HG03342 (cell line): ENCODE results near the gene CYP2U1.
"Not testable (repeated sequence)": the region's sequence is repeated elsewhere in the genome, so short reads cannot be mapped to it uniquely, and the experiment has no call there.

Source experiments
- ATAC-seq: cut with Tn5 transposase; IDR thresholded peaks from one replicate; pipeline ENCODE4 v1.9.1; 2021; ENCODE audit warnings: mild to moderate bottlenecking, moderate library complexity; ENCODE audit not compliant: unreplicated experiment

CYP2U1 gene

DNA sequence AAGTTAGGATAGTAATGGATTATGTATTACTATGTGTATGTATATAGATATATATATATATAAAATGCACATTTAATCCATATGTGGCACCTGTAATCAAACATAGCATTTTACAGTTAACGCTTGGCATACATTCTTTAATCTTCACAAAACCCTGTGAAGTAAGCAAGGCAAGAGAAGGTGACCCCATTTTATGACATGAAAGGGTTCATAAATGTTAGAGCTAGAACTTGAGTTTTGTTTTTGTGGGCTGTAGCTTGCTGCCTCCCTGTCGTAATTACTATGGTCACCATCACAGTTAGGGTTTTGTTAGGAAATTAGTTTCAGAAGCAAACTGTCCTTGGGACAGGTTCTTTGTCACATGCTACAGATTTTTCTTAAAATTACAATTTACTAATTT, 13.8 kb upstream of the CYP2U1 start:
- no peak for ATAC-seq

DNA sequence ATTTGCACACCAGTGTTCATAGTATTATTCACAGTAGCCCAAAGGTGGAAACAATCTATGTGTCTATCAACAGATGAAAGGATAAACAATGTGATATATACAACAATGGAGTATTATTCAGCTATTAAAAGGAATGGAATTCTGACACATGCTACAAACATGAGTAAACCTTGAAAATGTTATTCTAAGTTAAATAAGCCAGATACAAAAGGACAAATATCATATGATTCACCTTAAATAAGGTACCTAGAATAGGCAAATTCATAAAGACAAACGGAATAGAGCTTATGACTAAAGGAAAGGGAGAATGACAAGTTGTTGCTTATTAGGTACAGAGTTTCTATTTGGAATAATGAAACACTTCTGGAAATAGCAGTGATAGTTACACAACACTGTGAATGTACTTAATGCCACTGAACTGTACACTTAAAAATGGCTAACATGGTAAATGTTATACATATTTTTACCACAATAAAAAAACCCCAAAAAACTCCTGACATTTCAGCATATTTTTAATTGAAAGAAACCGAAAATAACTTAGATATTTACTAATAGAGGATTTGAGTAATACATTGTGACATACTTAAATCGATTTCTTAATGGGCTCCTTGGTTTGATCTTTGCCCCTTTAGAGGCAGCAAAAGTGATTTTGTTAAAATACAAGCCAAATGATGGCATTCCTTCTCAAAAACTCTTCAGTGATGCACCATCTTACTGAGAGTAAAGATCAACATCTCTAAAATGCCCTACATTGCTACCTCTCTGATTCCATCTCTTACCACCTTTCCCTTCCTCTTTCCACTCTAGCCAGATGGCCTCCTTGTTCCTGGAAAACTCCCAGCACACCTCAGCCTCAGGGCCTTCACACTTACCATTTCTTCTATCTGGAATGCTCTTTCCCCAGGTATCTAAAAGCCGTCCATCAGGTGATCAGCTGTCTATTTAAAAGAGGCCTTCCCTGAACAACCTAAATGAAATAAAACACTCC, 8.6 kb upstream of the CYP2U1 start:
- no peak for ATAC-seq

DNA sequence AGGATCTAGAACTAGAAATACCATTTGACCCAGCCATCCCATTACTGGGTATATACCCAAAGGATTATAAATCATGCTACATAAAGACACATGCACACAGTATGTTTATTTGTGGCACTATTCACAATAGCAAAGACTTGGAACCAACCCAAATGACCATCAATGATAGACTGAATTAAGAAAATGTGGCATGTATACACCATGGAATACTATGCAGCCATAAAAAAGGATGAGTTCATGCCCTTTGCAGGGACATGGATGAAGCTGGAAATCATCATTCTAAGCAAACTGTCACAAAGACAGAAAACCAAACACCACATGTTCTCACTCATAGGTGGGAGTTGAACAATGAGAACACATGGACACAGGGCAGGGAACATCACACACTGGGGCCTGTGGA, 5.6 kb upstream of the CYP2U1 start:
- ATAC-seq = not testable (repeated sequence)

- not testable (repeated sequence) for ATAC-seq
These were observed 4.5 kb upstream of the CYP2U1 start for GRCh38 chr4:107926875-107927274.

GRCh38 chr4:107931775-107932321, 499 bp downstream of the CYP2U1 start:
- peak; percentile 23 for ATAC-seq

- ATAC-seq = no peak
These were observed 3.9 kb downstream of the CYP2U1 start for GRCh38 chr4:107935246-107935645.

GRCh38 chr4:107937040-107937439, 5.7 kb downstream of the CYP2U1 start:
- no peak for ATAC-seq

- ATAC-seq = no peak
These were observed 8.0 kb downstream of the CYP2U1 start for GRCh38 chr4:107939307-107939706.

DNA sequence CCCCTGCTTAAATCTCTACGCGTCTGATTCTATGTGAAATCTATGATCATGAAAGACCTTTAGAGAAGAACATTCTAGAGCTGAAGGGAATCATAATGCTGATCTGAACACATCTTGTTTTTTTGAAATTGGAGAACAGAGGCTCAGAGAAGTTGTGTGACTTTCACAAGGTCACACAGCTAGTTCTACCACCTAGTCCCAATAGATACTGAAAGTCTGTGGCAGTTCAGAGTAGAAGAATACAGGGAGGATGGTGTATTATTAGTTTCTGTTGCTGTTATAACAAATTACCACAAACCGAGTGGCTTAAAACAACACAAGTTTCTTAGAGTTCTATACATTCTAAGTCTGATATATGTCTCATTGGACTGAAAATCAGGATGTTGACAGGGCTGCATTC, 14.5 kb downstream of the CYP2U1 start:
- ATAC-seq = no peak

DNA sequence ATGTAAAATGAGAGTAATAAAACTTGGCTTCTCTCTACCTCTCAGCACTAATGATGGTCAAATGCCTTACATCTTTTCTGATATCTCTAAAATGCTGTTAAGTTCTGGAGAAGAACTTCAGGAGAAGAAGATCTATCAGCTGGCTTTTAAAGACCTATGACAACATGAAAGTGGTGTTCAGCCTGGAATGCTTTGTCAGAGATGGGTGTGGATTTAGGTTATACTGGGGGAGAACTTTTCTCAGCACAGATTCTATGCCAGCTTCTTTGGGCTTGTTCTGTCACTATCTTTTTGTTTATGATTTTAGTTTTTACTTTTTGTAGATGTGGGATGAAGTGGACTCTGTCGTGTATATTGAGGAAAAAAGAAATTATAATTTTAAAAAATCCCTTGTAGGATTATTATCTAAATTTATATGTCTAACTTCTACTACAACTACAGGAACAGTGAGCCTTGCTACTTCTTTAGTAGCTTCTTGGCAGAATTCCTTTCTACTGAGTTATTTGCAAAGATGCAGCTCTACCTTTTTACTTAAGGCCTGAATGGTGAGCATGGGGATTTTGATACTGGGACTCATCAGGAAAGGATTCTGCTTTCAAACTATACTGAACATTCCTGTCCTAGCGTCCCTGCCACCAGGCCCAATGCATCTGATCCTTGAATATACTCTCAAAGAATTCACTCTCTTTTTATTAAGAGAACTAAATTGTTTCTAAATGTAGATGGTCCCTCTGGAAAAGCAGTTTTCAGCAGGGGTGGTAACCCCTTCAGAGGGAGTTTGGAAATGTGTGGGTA, 19.6 kb downstream of the CYP2U1 start:
- ATAC-seq = no peak

GRCh38 chr4:107951551-107951950, 20.2 kb downstream of the CYP2U1 start:
- ATAC-seq = no peak

- no peak for ATAC-seq
These were observed 24.7 kb downstream of the CYP2U1 start for GRCh38 chr4:107956011-107956410.

- ATAC-seq = no peak
These were observed 35.6 kb downstream of the CYP2U1 start for GRCh38 chr4:107966903-107967302.

DNA sequence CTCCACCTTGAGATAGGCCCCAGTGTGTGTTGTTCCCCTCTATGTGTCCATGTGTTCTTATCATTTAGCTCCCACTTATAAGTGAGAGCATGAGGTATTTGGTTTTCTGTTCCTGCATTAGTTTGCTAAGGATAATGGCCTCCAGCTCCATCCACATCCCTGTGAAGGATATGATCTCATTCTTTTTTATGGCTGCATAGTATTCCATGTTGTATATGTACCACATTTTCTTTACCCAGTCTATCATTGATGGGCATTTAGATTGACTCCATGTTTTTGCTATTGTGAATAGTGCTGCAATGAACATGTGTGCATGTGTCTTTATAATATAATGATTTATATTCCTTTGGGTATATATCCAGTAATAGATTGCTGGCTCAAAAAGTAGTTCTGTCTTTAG, 36.2 kb downstream of the CYP2U1 start:
- ATAC-seq = not testable (repeated sequence)

- ATAC-seq = not testable (repeated sequence)
These were observed 36.6 kb downstream of the CYP2U1 start for GRCh38 chr4:107967921-107968320.

- ATAC-seq = no peak
These were observed 38.9 kb downstream of the CYP2U1 start for GRCh38 chr4:107970063-107970798.

DNA sequence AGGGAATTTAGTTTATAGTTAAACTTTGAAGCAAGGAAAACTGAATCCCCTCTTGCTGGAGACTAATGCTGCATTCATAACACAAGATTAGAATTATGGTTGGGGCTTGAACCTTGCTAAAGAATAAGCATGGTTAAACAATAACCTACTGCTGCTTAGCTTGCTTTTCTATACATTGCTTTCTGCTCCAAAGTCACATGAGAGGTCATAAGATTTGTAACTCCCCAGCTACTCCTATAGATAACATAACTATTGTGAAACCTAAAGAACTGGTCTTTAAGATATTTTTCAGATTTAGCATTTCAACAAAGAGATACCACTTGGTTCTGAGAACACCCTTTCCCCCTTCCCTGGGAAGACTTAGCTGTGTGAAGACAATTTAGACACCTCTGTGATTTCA, 41.3 kb downstream of the CYP2U1 start:
- ATAC-seq = no peak

DNA sequence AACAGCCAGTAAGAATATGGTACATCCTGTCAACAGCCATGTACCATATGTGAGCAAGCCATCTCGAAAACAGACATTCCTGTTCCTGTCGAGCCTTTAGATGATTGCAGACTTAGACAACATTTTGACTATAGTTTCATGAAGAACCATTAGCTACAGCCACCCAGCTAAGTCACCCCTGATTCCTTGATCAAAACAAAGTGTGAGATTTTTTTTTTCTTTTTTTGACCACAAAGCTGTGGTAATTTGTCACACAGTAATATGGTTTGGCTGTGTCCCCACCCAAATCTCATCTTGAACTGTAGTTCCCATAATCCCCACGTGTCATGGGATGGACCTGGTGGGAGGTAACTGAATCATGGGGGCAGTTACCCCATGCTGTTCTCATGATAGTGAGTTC, 43.2 kb downstream of the CYP2U1 start:
- ATAC-seq = no peak

DNA sequence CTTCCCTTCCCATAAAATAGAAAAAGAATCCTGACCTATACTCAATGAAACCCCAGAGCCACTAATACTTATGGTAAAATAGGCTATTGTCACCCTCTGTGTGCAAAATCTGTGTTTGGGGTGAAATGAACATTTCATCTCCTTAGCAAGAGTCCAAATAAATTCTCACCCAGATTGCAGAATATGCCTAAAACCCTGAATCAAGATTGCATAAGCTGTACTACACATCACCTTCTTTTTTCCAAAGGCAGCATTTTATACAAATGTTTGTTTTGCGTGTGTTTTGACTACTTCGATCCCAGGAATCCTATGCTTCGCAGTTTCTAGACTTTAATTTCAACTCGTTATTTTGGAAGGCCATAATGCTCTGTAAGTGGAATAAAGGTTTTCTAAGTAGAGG, 46.1 kb downstream of the CYP2U1 start:
- no peak for ATAC-seq

GRCh38 chr4:107977966-107978705, 46.8 kb downstream of the CYP2U1 start:
- no peak for ATAC-seq
